Stimulated activated effector memory CD8-positive, alpha-beta T cell treated with anti-CD3 and anti-CD28 coated beads, Interleukin-12 subunit alpha, Interleukin-12 subunit beta, amount 100 ng/mL, for 72 hours (primary cell): ENCODE measurements around the gene PDIA3.

Source experiments
- ATAC-seq: fragments of 150-1000 bp; cut with Tn5 transposase; 2 replicates; pipeline ENCODE4 v1.10.0; 2021
- DNase-seq, 2 donors: peaks; one replicate each; pipeline ENCODE4 v3.0.0; 2021 to 2022; ENCODE audit warnings: low spot score in 2 of 2
- H3K27ac Mint-ChIP-seq: one replicate; pipeline ENCODE4 v1.8.0; 2022; ENCODE audit warnings: mild to moderate bottlenecking, mixed read lengths
- H3K36me3 Mint-ChIP-seq: one replicate; pipeline ENCODE4 v1.8.0; 2022; ENCODE audit warnings: mild to moderate bottlenecking, mixed read lengths
- H3K4me1 Mint-ChIP-seq: one replicate; pipeline ENCODE4 v1.8.0; 2022; ENCODE audit warnings: mixed read lengths
- H3K4me3 Mint-ChIP-seq: one replicate; pipeline ENCODE4 v1.8.0; 2022; ENCODE audit warnings: mild to moderate bottlenecking, mixed read lengths
- H3K9me3 Mint-ChIP-seq: one replicate; pipeline ENCODE4 v1.8.0; 2022; ENCODE audit warnings: mixed read lengths

Gene PDIA3

DNA sequence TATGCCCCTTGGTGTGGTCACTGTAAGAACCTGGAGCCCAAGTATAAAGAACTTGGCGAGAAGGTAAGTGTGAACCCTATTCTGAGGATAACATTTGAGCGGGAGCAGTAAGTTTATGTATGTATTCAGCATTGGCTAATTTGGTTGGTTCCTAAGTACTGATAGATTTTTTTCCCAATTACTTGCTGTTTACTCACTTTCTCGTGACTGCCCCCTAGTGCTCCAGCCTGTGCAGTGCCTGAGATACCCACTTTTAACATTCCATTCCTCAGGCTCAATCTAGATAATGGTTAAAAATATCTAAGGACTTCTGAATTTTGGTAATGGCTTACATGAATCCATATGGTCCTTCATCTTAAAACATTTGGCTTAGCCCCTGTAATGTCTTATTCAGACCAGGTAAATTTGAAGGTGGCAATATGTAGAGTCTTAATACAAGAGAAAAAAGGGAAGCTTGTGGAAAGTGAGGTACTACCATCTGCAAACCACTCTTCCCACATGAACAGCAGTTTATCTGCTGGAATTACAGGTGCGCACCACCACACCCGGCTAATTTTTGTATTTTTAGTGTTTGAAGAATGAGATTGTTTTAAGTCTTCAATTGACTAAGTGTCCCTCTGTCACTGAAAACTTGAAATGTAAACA lies 23.5 kb downstream of the PDIA3 start:
- H3K4me3 Mint-ChIP-seq = no peak overlapping the region
- ATAC-seq (peak; percentile 51), DNase-seq (peak; percentile 21 to 54)
- H3K27ac Mint-ChIP-seq = no peak overlapping the region
- H3K4me1 Mint-ChIP-seq = no peaks in the 10 kb centered on the region
- H3K36me3 Mint-ChIP-seq = peaks cover 100% of the 10 kb centered on the region
- no peaks in the 10 kb centered on the region for H3K9me3 Mint-ChIP-seq

- H3K27ac Mint-ChIP-seq = no peak overlapping the region
- H3K4me3 Mint-ChIP-seq = no peak overlapping the region
- peaks cover 86% of the 10 kb centered on the region for H3K36me3 Mint-ChIP-seq
- peaks cover 8% of the 10 kb centered on the region for H3K4me1 Mint-ChIP-seq
- DNase-seq (no peak), ATAC-seq (no peak)
- no peaks in the 10 kb centered on the region for H3K9me3 Mint-ChIP-seq
Observed at GRCh38 chr15:43771816-43772215, 25.6 kb downstream of the PDIA3 start.

- Mint-ChIP-seq H3K27ac (no peak overlapping the region), H3K4me3 (no peak overlapping the region), H3K4me1 (peaks cover 16% of the 10 kb centered on the region), H3K9me3 (no peaks in the 10 kb centered on the region), H3K36me3 (peaks cover 86% of the 10 kb centered on the region)
- no peak for DNase-seq
- ATAC-seq = no peak
Observed at GRCh38 chr15:43772624-43773023, 26.4 kb downstream of the PDIA3 start.

- no peak overlapping the region for H3K27ac Mint-ChIP-seq
- no peak overlapping the region for H3K4me3 Mint-ChIP-seq
- H3K36me3 Mint-ChIP-seq = peaks cover 73% of the 10 kb centered on the region
- H3K4me1 Mint-ChIP-seq = peaks cover 22% of the 10 kb centered on the region
- DNase-seq (no peak), ATAC-seq (no peak)
- H3K9me3 Mint-ChIP-seq = no peaks in the 10 kb centered on the region
Observed at GRCh38 chr15:43774062-43774461, 27.8 kb downstream of the PDIA3 start.

- DNase-seq (no peak), ATAC-seq (no peak)
- no peaks in the 10 kb centered on the region for H3K9me3 Mint-ChIP-seq
- peaks cover 59% of the 10 kb centered on the region for H3K36me3 Mint-ChIP-seq
- peaks cover 24% of the 10 kb centered on the region for H3K4me1 Mint-ChIP-seq
- H3K4me3 Mint-ChIP-seq = peak overlapping the region; percentile 82
- peak overlapping the region; percentile 83 for H3K27ac Mint-ChIP-seq
Observed at GRCh38 chr15:43775411-43775965, 29.2 kb downstream of the PDIA3 start.

GRCh38 chr15:43776101-43776717 lies 30.0 kb downstream of the PDIA3 start:
- H3K36me3 Mint-ChIP-seq = peaks cover 51% of the 10 kb centered on the region

DNA sequence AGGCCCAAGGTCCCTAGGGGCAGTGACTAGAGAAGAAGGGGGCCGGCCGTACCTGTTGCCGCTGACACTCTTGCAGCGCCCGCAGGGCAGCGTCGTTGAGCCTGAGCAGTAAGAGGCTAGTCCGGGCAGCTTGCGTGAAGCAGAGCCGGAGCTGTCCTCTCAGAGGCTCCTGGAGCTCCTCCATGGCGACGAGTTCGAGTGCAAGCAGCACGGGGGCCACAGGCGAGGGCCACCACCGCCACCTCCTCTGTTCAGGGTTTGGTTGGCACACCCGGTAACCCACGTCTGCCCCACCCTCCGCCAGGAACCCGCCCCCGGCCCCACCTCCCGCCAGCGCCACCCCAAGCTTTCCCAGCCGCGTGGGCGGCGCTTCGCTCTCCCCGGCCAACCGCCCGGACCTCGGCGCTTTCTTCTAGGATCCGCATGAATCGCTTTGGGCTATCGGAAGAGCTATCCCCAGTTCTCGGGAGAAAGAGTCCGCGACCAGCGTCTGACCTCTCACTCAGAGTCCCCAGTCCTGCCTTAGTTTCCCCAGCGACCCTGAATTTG lies 30.6 kb downstream of the PDIA3 start, which contains the start of gene ELL3:
Gene ELL3, minus strand, starts transcription at position 249 of the 549 bp plus-strand sequence. Its CDS starts 65 bp downstream, at position 184.
- Mint-ChIP-seq H3K9me3 (no peaks in the 10 kb centered on the region), H3K4me3 (peak within 1 kb of the TSS; percentile 82), H3K36me3 (peaks cover 46% of the 10 kb centered on the region), H3K4me1 (peaks cover 24% of the 10 kb centered on the region), H3K27ac (peak within 1 kb of the TSS; percentile 83)
- peak in 1 of 2 donors; percentile 51 for DNase-seq
- peak; percentile 77 for ATAC-seq

More at GRCh38 chr15:43776101-43776717, 30.0 kb downstream of the PDIA3 start:
- Mint-ChIP-seq H3K27ac (peak overlapping the region; percentile 83), H3K4me1 (peaks cover 24% of the 10 kb centered on the region), H3K4me3 (peak overlapping the region; percentile 82), H3K9me3 (no peaks in the 10 kb centered on the region)
- ATAC-seq (peak; percentile 56), DNase-seq (no peak)

- peak overlapping the region; percentile 82 for H3K4me3 Mint-ChIP-seq
- H3K27ac Mint-ChIP-seq = peak overlapping the region; percentile 83
- ATAC-seq (peak; percentile 86), DNase-seq (peak; percentile 64 to 89)
- H3K4me1 Mint-ChIP-seq = peaks cover 24% of the 10 kb centered on the region
- H3K9me3 Mint-ChIP-seq = no peaks in the 10 kb centered on the region
- H3K36me3 Mint-ChIP-seq = peaks cover 40% of the 10 kb centered on the region
Observed at GRCh38 chr15:43777267-43777914, 31.2 kb downstream of the PDIA3 start.

DNA sequence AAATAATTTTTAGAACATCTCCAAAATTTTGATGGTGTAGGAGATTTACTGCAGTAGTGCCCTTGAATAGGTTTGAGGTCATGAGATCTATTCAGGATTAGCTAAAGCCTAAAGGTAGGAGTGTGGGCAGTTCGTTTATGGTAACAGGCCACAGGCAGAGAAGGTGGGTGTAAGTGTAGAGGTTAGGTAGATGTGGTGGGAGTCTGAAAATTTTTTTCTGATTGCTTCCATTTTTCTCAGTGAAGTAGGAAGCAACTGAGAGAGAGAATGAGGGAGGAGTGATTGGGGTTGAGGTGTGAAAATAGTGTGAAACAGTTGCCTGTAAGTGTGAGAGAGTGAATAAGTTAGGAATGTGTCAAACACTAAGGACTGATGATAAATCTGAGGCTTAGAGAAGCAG lies 32.8 kb downstream of the PDIA3 start:
- H3K36me3 Mint-ChIP-seq = peaks cover 23% of the 10 kb centered on the region
- no peak overlapping the region for H3K4me3 Mint-ChIP-seq
- no peak overlapping the region for H3K27ac Mint-ChIP-seq
- no peaks in the 10 kb centered on the region for H3K9me3 Mint-ChIP-seq
- peaks cover 24% of the 10 kb centered on the region for H3K4me1 Mint-ChIP-seq
- no peak for DNase-seq
- ATAC-seq = no peak

- no peak overlapping the region for H3K4me3 Mint-ChIP-seq
- peaks cover 16% of the 10 kb centered on the region for H3K4me1 Mint-ChIP-seq
- peaks cover 27% of the 10 kb centered on the region for H3K36me3 Mint-ChIP-seq
- H3K27ac Mint-ChIP-seq = no peak overlapping the region
- no peak for DNase-seq
- ATAC-seq = no peak
- no peaks in the 10 kb centered on the region for H3K9me3 Mint-ChIP-seq
Observed at GRCh38 chr15:43789409-43789808, 43.2 kb downstream of the PDIA3 start.

DNA sequence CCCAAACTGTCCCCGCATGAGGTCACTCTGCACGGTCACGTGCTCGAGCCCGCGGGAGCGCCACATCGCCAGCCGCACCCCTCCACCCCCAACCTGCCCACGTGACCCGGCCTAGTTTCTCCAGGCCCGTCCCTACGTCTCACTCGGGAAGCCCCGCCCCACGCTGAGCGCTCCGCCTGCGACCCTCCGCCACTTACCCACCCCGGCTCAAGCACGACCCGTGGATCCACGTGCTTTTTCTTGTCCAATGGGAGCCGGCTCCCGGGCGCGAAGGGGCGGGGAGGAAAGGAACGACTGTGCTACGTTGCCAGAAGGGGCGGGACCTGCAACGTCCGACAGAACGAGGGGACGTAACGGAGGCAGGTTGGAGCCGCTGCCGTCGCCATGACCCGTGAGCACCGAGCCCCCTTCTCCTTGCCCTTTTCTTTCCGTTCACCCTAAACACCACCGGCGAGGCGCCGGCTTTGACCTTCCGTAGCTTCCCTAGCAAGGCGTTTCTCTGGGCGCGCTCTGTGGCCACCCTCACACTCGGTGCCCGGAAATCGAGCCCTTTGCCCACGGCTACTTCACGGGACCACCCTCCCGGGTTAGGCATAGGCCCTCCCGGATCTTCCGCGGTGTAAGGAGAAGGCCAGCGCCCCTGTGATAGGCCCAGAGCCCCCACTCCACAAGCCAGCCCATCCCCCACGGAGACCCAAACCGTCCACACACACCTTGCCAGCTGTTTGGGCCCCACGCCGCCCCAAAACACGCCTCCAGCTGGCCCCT lies 45.9 kb downstream of the PDIA3 start, which contains the start of gene SERF2:
Gene SERF2, plus strand, starts transcription at position 328 of the 768 bp plus-strand sequence. Its CDS starts 57 bp downstream, at position 385.
- Mint-ChIP-seq H3K4me3 (peak within 1 kb of the TSS; percentile 98), H3K36me3 (peaks cover 55% of the 10 kb centered on the region), H3K4me1 (peaks cover 40% of the 10 kb centered on the region), H3K9me3 (no peaks in the 10 kb centered on the region), H3K27ac (peak within 1 kb of the TSS; percentile 99)
- ATAC-seq (peak; percentile 94), DNase-seq (peak; percentile 94 to 99)

- Mint-ChIP-seq H3K27ac (peak overlapping the region; percentile 99), H3K4me3 (peak overlapping the region; percentile 98), H3K4me1 (peaks cover 40% of the 10 kb centered on the region), H3K9me3 (no peaks in the 10 kb centered on the region), H3K36me3 (peaks cover 62% of the 10 kb centered on the region)
- ATAC-seq = peak; percentile 0
- DNase-seq = no peak
Observed at GRCh38 chr15:43792761-43793476, 46.7 kb downstream of the PDIA3 start.

DNA sequence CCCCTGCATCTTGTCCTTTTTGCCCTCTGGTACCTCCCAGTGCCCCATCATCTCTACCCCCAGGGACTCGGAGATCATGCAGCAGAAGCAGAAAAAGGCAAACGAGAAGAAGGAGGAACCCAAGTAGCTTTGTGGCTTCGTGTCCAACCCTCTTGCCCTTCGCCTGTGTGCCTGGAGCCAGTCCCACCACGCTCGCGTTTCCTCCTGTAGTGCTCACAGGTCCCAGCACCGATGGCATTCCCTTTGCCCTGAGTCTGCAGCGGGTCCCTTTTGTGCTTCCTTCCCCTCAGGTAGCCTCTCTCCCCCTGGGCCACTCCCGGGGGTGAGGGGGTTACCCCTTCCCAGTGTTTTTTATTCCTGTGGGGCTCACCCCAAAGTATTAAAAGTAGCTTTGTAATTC lies 47.4 kb downstream of the PDIA3 start:
- Mint-ChIP-seq H3K9me3 (no peaks in the 10 kb centered on the region), H3K4me1 (peaks cover 47% of the 10 kb centered on the region), H3K27ac (peak overlapping the region; percentile 99), H3K4me3 (peak overlapping the region; percentile 98), H3K36me3 (peaks cover 69% of the 10 kb centered on the region)
- ATAC-seq = no peak
- no peak for DNase-seq
